Peyer's patch (tissue), 4 donors: Measurements from ENCODE around the gene NCLN.

Experiments used
- POLR2A ChIP-seq, 2 donors: fragments of 450-650 bp; IDR thresholded peaks; one replicate each; pipeline ENCODE4 v1.5.1; 2017; ENCODE audit warnings: antibody characterized with exemption in 2 of 2, mild to moderate bottlenecking in 2 of 2, moderate library complexity in 2 of 2
- TF ChIP-seq, protein P1 (sequence below), 6 experiments: fragments of 450-650 bp in 4 of 6; fragments of 200-600 bp in 2 of 6; sonication (generic) in 1 of 6; IDR thresholded peaks; one replicate each; pipeline ENCODE4 v1.5.1; 2017 to 2019; ENCODE audit warnings: antibody characterized with exemption in 6 of 6, mild to moderate bottlenecking in 3 of 6, moderate library complexity in 1 of 6

GRCh38 chr19:3206216-3206953 is 20.7 kb downstream of the NCLN start:
- TF ChIP-seq POLR2A (IDR thresholded peaks at IDR 0.05), result no peak
- TF ChIP-seq, protein P1, sequence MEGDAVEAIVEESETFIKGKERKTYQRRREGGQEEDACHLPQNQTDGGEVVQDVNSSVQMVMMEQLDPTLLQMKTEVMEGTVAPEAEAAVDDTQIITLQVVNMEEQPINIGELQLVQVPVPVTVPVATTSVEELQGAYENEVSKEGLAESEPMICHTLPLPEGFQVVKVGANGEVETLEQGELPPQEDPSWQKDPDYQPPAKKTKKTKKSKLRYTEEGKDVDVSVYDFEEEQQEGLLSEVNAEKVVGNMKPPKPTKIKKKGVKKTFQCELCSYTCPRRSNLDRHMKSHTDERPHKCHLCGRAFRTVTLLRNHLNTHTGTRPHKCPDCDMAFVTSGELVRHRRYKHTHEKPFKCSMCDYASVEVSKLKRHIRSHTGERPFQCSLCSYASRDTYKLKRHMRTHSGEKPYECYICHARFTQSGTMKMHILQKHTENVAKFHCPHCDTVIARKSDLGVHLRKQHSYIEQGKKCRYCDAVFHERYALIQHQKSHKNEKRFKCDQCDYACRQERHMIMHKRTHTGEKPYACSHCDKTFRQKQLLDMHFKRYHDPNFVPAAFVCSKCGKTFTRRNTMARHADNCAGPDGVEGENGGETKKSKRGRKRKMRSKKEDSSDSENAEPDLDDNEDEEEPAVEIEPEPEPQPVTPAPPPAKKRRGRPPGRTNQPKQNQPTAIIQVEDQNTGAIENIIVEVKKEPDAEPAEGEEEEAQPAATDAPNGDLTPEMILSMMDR (IDR thresholded peaks at IDR 0.05), result no peak
